Adrenal gland (tissue), 5 donors: ENCODE data around the gene AACS.

ENCODE experiments used
- CTCF ChIP-seq, 6 experiments: fragments of 450-650 bp in 4 of 6; fragments of 200-600 bp in 2 of 6; sonication (generic) in 1 of 6; IDR thresholded peaks; 1 replicate in 5 of 6; 2 replicates in 1 of 6; pipeline versions ENCODE4 v1.5.1 to v1.8.0; 2016 to 2021; ENCODE audit warnings: antibody characterized with exemption in 6 of 6, mild to moderate bottlenecking in 2 of 6, moderate library complexity in 1 of 6
- POLR2A ChIP-seq, 2 donors: fragments of 450-650 bp; IDR thresholded peaks; one replicate each; pipeline ENCODE4 v1.6.1; 2017; ENCODE audit warnings: antibody characterized with exemption in 2 of 2, mild to moderate bottlenecking in 2 of 2, moderate library complexity in 1 of 2
- donor health status: DM: no; HTN: no; CAD: no.

DNA sequence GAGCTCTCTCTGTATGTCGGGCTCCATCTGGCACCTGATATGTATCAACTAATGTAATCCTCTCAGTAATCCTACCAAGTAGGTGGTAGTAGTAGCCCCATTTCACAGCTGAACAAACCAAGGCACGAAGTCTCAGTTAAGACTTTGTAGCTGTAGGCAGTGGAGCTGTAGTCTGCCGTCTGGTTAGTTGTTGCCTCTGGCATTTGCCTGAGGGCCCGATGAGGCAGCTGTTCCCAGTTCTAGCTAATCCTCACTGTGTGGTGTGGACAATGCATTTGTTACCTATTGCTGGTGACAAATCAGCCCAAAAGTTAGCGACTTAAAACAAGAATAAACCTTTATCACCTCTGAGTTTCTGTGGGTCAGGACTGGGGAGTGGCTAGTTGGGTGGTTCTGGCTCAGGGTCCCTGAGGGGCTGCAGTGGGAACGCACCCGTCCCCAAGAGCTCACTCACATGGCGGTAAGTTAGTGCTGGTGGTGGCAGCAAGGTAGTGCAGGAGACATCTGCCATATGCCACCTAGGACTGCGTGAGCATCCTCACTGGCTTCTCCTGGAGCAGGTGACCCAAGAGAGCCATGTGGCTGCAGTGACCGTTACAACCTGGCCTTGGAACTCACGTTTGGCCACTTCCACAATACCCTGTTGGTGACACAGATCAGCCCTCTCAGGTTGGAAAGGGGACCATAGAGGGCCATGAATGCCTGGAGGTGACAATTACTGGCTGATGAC is 5.6 kb downstream of the AACS start:
- TF ChIP-seq CTCF (IDR thresholded peaks at IDR 0.05) (no peak), POLR2A (IDR thresholded peaks at IDR 0.05) (no peak)
